ENCODE measurements around the gene LAD1.
A peak's percentile ranks its signal among the peaks of the same experiment; 100 is the strongest.

The LAD1 gene

GRCh38 chr1:201399018-201399351 is at the start of gene LAD1:
TSS of gene LAD1 (minus strand) at chr1:201399324. CDS start at chr1:201399306, 18 bp downstream.
- DNase-seq (ENCODE audit: low spot score): no peak

- DNase-seq (ENCODE audit: low spot score): peak; percentile 86
Observed at GRCh38 chr1:201447903-201448871, 49.1 kb upstream of the LAD1 start.

GRCh38 chr1:201445310-201445709 is 46.2 kb upstream of the LAD1 start:
- DNase-seq (ENCODE audit: low spot score): no peak

- peak; percentile 71 for DNase-seq (ENCODE audit: low spot score)
Observed at GRCh38 chr1:201444792-201445191, 45.7 kb upstream of the LAD1 start.

- no peak for DNase-seq (ENCODE audit: low spot score)
Observed at GRCh38 chr1:201443747-201444146, 44.6 kb upstream of the LAD1 start.

- no peak for DNase-seq (ENCODE audit: low spot score)
Observed at GRCh38 chr1:201436969-201437368, 37.8 kb upstream of the LAD1 start.

GRCh38 chr1:201436393-201436792 is 37.3 kb upstream of the LAD1 start:
- peak; percentile 65 for DNase-seq (ENCODE audit: low spot score)

GRCh38 chr1:201434266-201434665 is 35.1 kb upstream of the LAD1 start:
- no peak for DNase-seq (ENCODE audit: low spot score)

- no peak for DNase-seq (ENCODE audit: low spot score)
Observed at GRCh38 chr1:201433609-201434008, 34.5 kb upstream of the LAD1 start.

- no peak for DNase-seq (ENCODE audit: low spot score)
Observed at GRCh38 chr1:201430776-201431175, 31.7 kb upstream of the LAD1 start.

- DNase-seq (ENCODE audit: low spot score): peak; percentile 48
Observed at GRCh38 chr1:201429736-201430501, 30.8 kb upstream of the LAD1 start.

GRCh38 chr1:201427963-201428362 is 28.8 kb upstream of the LAD1 start:
- DNase-seq (ENCODE audit: low spot score): no peak

- peak; percentile 39 for DNase-seq (ENCODE audit: low spot score)
Observed at GRCh38 chr1:201426479-201427310, 27.6 kb upstream of the LAD1 start.

GRCh38 chr1:201424146-201424545 is 25.0 kb upstream of the LAD1 start:
- DNase-seq (ENCODE audit: low spot score): no peak

- no peak for DNase-seq (ENCODE audit: low spot score)
Observed at GRCh38 chr1:201423655-201424054, 24.5 kb upstream of the LAD1 start.

GRCh38 chr1:201422436-201423030 is 23.4 kb upstream of the LAD1 start:
- no peak for DNase-seq (ENCODE audit: low spot score)

GRCh38 chr1:201422026-201422425 is 22.9 kb upstream of the LAD1 start:
- DNase-seq (ENCODE audit: low spot score): no peak

- no peak for DNase-seq (ENCODE audit: low spot score)
Observed at GRCh38 chr1:201421041-201421440, 21.9 kb upstream of the LAD1 start.

GRCh38 chr1:201420608-201421002 is 21.5 kb upstream of the LAD1 start:
- DNase-seq (ENCODE audit: low spot score): no peak

GRCh38 chr1:201419746-201420607 is 20.9 kb upstream of the LAD1 start:
- DNase-seq (ENCODE audit: low spot score): no peak

GRCh38 chr1:201419256-201419655 is 20.1 kb upstream of the LAD1 start:
- DNase-seq (ENCODE audit: low spot score): no peak

Data from SW480 (cell line).